Stomach (tissue), 4 donors: ENCODE data around the gene GLRA3.
"Not testable (repeated sequence)": the region's sequence is repeated elsewhere in the genome, so short reads cannot be mapped to it uniquely, and the experiment has no call there.

Experiments
- EP300 ChIP-seq: sonication (generic); formaldehyde crosslinking; IDR thresholded peaks from one replicate; pipeline ENCODE4 v1.6.1; 2017; ENCODE audit warnings: antibody characterized with exemption
- POLR2AphosphoS5 ChIP-seq, 3 donors: sonication (generic); formaldehyde crosslinking; IDR thresholded peaks; one replicate each; pipeline ENCODE4 v1.6.1; 2016; ENCODE audit warnings: antibody characterized with exemption in 3 of 3
- TF ChIP-seq, protein P1 (sequence below), 7 experiments: fragments of 450-650 bp in 4 of 7; fragments of 200-600 bp in 3 of 7; sonication (generic) in 3 of 7; IDR thresholded peaks; one replicate each; pipeline ENCODE4 v1.5.1; 2016 to 2019; ENCODE audit warnings: antibody characterized with exemption in 7 of 7, control low read depth in 2 of 7, mild to moderate bottlenecking in 1 of 7

DNA sequence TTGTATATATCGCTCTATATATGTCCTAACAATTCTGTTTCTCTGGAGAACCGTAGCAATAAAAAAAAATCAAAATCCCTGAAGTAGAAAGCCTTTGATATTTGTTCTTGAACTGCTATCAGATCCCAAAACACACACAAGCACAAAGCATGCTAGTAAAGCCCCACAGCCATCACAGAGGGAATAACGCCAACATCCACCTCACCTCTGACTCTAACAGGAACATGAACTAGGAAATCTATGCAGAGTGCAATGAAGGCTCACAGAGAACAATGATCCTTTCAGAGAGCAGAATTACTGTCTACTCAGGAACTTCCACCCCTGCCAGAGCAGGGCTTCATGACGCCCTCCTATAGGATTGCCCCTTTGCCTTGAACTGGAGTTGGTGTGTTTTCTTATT is 44.1 kb upstream of the GLRA3 start:
- not testable (repeated sequence) for TF ChIP-seq EP300; POLR2AphosphoS5 (IDR thresholded peaks at IDR 0.05)
- TF ChIP-seq, protein P1, sequence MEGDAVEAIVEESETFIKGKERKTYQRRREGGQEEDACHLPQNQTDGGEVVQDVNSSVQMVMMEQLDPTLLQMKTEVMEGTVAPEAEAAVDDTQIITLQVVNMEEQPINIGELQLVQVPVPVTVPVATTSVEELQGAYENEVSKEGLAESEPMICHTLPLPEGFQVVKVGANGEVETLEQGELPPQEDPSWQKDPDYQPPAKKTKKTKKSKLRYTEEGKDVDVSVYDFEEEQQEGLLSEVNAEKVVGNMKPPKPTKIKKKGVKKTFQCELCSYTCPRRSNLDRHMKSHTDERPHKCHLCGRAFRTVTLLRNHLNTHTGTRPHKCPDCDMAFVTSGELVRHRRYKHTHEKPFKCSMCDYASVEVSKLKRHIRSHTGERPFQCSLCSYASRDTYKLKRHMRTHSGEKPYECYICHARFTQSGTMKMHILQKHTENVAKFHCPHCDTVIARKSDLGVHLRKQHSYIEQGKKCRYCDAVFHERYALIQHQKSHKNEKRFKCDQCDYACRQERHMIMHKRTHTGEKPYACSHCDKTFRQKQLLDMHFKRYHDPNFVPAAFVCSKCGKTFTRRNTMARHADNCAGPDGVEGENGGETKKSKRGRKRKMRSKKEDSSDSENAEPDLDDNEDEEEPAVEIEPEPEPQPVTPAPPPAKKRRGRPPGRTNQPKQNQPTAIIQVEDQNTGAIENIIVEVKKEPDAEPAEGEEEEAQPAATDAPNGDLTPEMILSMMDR (IDR thresholded peaks at IDR 0.05), result not testable (repeated sequence)
